KMS-11 (cell line): ENCODE results near the gene BLNK.
A peak's percentile ranks its signal among the peaks of the same experiment; 100 is the strongest.

ENCODE experiments used
- H2AFZ ChIP-seq: fragments of 200-600 bp; sonication (generic); 2 replicates; pipeline ENCODE4 v1.6.1; 2016; ENCODE audit warnings: antibody characterized with exemption, mixed run types, low read depth
- H3K27ac ChIP-seq: fragments of 200-600 bp; sonication (generic); 2 replicates; pipeline ENCODE4 v1.6.1; 2016; ENCODE audit warnings: mild to moderate bottlenecking, mixed run types
- H3K27me3 ChIP-seq: fragments of 200-600 bp; sonication (generic); 2 replicates; pipeline ENCODE4 v1.6.1; 2017; ENCODE audit warnings: mild to moderate bottlenecking, low read depth, mixed run types, moderate library complexity; ENCODE audit not compliant: insufficient read depth
- H3K36me3 ChIP-seq: fragments of 200-600 bp; sonication (generic); 2 replicates; pipeline ENCODE4 v1.6.1; 2017; ENCODE audit warnings: mild to moderate bottlenecking, mixed run types; ENCODE audit not compliant: insufficient read depth
- H3K4me1 ChIP-seq: fragments of 200-600 bp; sonication (generic); 2 replicates; pipeline ENCODE4 v1.6.1; 2016; ENCODE audit warnings: mild to moderate bottlenecking, low read depth, mixed run types; ENCODE audit not compliant: poor library complexity, severe bottlenecking
- H3K4me2 ChIP-seq: fragments of 200-600 bp; sonication (generic); 2 replicates; pipeline ENCODE4 v1.7.0; 2016; ENCODE audit warnings: mild to moderate bottlenecking, mixed run types
- H3K4me3 ChIP-seq: fragments of 200-600 bp; sonication (generic); IDR thresholded peaks from 2 replicates; pipeline ENCODE4 v1.6.1; 2017; ENCODE audit warnings: low read depth, low read length, mixed read lengths; ENCODE audit not compliant: insufficient read depth
- H3K79me2 ChIP-seq: fragments of 200-600 bp; sonication (generic); 2 replicates; pipeline ENCODE4 v1.6.1; 2016; ENCODE audit warnings: low read depth, mixed run types; ENCODE audit not compliant: insufficient read depth
- H3K9ac ChIP-seq: fragments of 200-600 bp; sonication (generic); 2 replicates; pipeline ENCODE4 v1.6.1; 2016; ENCODE audit warnings: mild to moderate bottlenecking, mixed run types
- H4K20me1 ChIP-seq: fragments of 200-600 bp; sonication (generic); 2 replicates; pipeline ENCODE4 v1.6.1; 2016; ENCODE audit warnings: mild to moderate bottlenecking, mixed run types; ENCODE audit not compliant: insufficient read depth
- CTCF ChIP-seq: fragments of 200-600 bp; sonication (generic); conservative IDR thresholded peaks from 2 replicates; pipeline ENCODE4 v1.6.1; 2017; ENCODE audit warnings: low read depth, mild to moderate bottlenecking, antibody characterized with exemption, low read length, moderate library complexity, mixed read lengths

Gene BLNK

GRCh38 chr10:96271016-96271815, at the start of gene BLNK:
Gene BLNK, minus strand, starts transcription at chr10:96271569. Its CDS starts 171 bp downstream, at chr10:96271398.
- Histone ChIP-seq H3K4me3 (no peak within 1 kb of the TSS), H3K79me2 (no peaks in the 10 kb centered on the region), H2AFZ (peak within 1 kb of the TSS; percentile 55; the same call in 1 of the 2 replicates), H4K20me1 (no peaks in the 10 kb centered on the region), H3K4me1 (peaks cover 18% of the 10 kb centered on the region), H3K9ac (no peak within 1 kb of the TSS), H3K27me3 (no peaks in the 10 kb centered on the region), H3K36me3 (no peaks in the 10 kb centered on the region), H3K4me2 (peak within 1 kb of the TSS; percentile 33; the same call in 1 of the 2 replicates), H3K27ac (peak within 1 kb of the TSS; percentile 6; the same call in 1 of the 2 replicates)
- no peak for TF ChIP-seq CTCF

- H3K79me2 ChIP-seq = no peaks in the 10 kb centered on the region
- H3K4me3 ChIP-seq = no peak overlapping the region
- H3K9ac ChIP-seq = no peak overlapping the region
- H2AFZ ChIP-seq = no peak overlapping the region
- H3K36me3 ChIP-seq = no peaks in the 10 kb centered on the region
- no peaks in the 10 kb centered on the region for H3K27me3 ChIP-seq
- H3K4me2 ChIP-seq = no peak overlapping the region
- no peaks in the 10 kb centered on the region for H3K4me1 ChIP-seq
- H4K20me1 ChIP-seq = no peaks in the 10 kb centered on the region
- H3K27ac ChIP-seq = no peak overlapping the region
- TF ChIP-seq CTCF = no peak
These were observed 48.5 kb upstream of the BLNK start for GRCh38 chr10:96319754-96320474.

GRCh38 chr10:96317067-96317833, 45.9 kb upstream of the BLNK start:
- Histone ChIP-seq H3K27ac (no peak overlapping the region), H2AFZ (no peak overlapping the region), H3K4me2 (no peak overlapping the region), H3K4me3 (no peak overlapping the region), H4K20me1 (no peaks in the 10 kb centered on the region), H3K79me2 (no peaks in the 10 kb centered on the region), H3K36me3 (no peaks in the 10 kb centered on the region), H3K4me1 (no peaks in the 10 kb centered on the region), H3K9ac (no peak overlapping the region), H3K27me3 (no peaks in the 10 kb centered on the region)
- no peak for TF ChIP-seq CTCF

- Histone ChIP-seq H3K4me3 (no peak overlapping the region), H3K36me3 (no peaks in the 10 kb centered on the region), H3K9ac (no peak overlapping the region), H3K27ac (no peak overlapping the region), H3K4me2 (no peak overlapping the region), H3K27me3 (no peaks in the 10 kb centered on the region), H2AFZ (no peak overlapping the region), H4K20me1 (no peaks in the 10 kb centered on the region), H3K79me2 (no peaks in the 10 kb centered on the region), H3K4me1 (no peaks in the 10 kb centered on the region)
- no peak for TF ChIP-seq CTCF
These were observed 42.0 kb upstream of the BLNK start for GRCh38 chr10:96313344-96313743.
